H9 (cell line): Measurements from ENCODE around the gene RNU6-9. TPM values are rescaled to one million over a fixed set of nuclear protein-coding genes. Genes with fewer than 3 reads are reported as not detected.

Experiments used
- DNase-seq: peaks from one replicate; pipeline ENCODE4 v3.0.0-alpha.2; 2017
- H2AFZ ChIP-seq: one replicate; pipeline ENCODE4 v1.6.1; 2013; ENCODE audit warnings: mild to moderate bottlenecking, low read length, control low read depth, moderate library complexity
- H2AK5ac ChIP-seq: 2 replicates; pipeline ENCODE4 v1.6.1; 2013; ENCODE audit warnings: low read length, control low read depth, mixed read lengths; ENCODE audit not compliant: insufficient read length
- H2BK120ac ChIP-seq: one replicate; pipeline ENCODE4 v1.6.1; 2013; ENCODE audit warnings: low read depth, mild to moderate bottlenecking, low read length, control low read depth, inconsistent platforms; ENCODE audit not compliant: poor library complexity, severe bottlenecking
- H2BK12ac ChIP-seq: 2 replicates; pipeline ENCODE4 v1.6.1; 2013; ENCODE audit warnings: low read length, control low read depth, mixed read lengths, low read depth; ENCODE audit not compliant: insufficient read length
- H2BK15ac ChIP-seq: 2 replicates; pipeline ENCODE4 v1.6.1; 2013; ENCODE audit warnings: low read depth, low read length, control low read depth
- H2BK20ac ChIP-seq: one replicate; pipeline ENCODE4 v1.6.1; 2013; ENCODE audit warnings: low read depth, mild to moderate bottlenecking, low read length, control low read depth, inconsistent platforms; ENCODE audit not compliant: poor library complexity, severe bottlenecking
- H2BK5ac ChIP-seq: 2 replicates; pipeline ENCODE4 v1.6.1; 2013; ENCODE audit warnings: low read length, control low read depth, mixed read lengths; ENCODE audit not compliant: insufficient read length
- H3K14ac ChIP-seq: 2 replicates; pipeline ENCODE4 v1.6.1; 2013; ENCODE audit warnings: low read length, control low read depth; ENCODE audit not compliant: insufficient read depth
- H3K18ac ChIP-seq: 2 replicates; pipeline ENCODE4 v1.6.1; 2013; ENCODE audit warnings: low read depth, mild to moderate bottlenecking, mixed read lengths, low read length, control low read depth; ENCODE audit not compliant: insufficient read length
- H3K23ac ChIP-seq: 2 replicates; pipeline ENCODE4 v1.6.1; 2013; ENCODE audit warnings: low read length, control low read depth, mixed read lengths, low read depth; ENCODE audit not compliant: insufficient read length
- H3K23me2 ChIP-seq: 2 replicates; pipeline ENCODE4 v1.6.1; 2013; ENCODE audit warnings: low read depth, mild to moderate bottlenecking, mixed read lengths, low read length, control low read depth; ENCODE audit not compliant: insufficient read length, poor library complexity, severe bottlenecking
- H3K27ac ChIP-seq: 2 replicates; pipeline ENCODE4 v1.5.1; 2013; ENCODE audit warnings: low read length, control low read depth, mixed read lengths, low read depth; ENCODE audit not compliant: insufficient read length
- H3K27me3 ChIP-seq: 2 replicates; pipeline ENCODE4 v1.6.1; 2013; ENCODE audit warnings: low read length, control low read depth, inconsistent platforms; ENCODE audit not compliant: insufficient read depth
- H3K4ac ChIP-seq: 2 replicates; pipeline ENCODE4 v1.6.1; 2013; ENCODE audit warnings: low read depth, mild to moderate bottlenecking, control low read depth, inconsistent platforms, low read length, moderate library complexity
- H3K4me1 ChIP-seq: 2 replicates; pipeline ENCODE4 v1.6.1; 2013; ENCODE audit warnings: low read length, control low read depth, inconsistent platforms; ENCODE audit not compliant: insufficient read depth
- H3K4me2 ChIP-seq: 2 replicates; pipeline ENCODE4 v1.6.1; 2013; ENCODE audit warnings: low read length, control low read depth, mixed read lengths; ENCODE audit not compliant: insufficient read length, insufficient read depth
- H3K56ac ChIP-seq: 2 replicates; pipeline ENCODE4 v1.6.1; 2013; ENCODE audit warnings: low read depth, mild to moderate bottlenecking, mixed read lengths, low read length, control low read depth; ENCODE audit not compliant: insufficient read length
- H3K79me1 ChIP-seq: 2 replicates; pipeline ENCODE4 v1.6.1; 2013; ENCODE audit warnings: low read depth, mild to moderate bottlenecking, moderate library complexity, low read length, control low read depth, inconsistent platforms; ENCODE audit not compliant: insufficient read depth, poor library complexity, severe bottlenecking
- H3K79me2 ChIP-seq: 2 replicates; pipeline ENCODE4 v1.6.1; 2013; ENCODE audit warnings: low read length, control low read depth, inconsistent platforms; ENCODE audit not compliant: insufficient read depth
- H3K9ac ChIP-seq: 2 replicates; pipeline ENCODE4 v1.6.1; 2013; ENCODE audit warnings: low read length, control low read depth, mixed read lengths; ENCODE audit not compliant: insufficient read length; ENCODE audit errors: extremely low read depth
- H3K9me3 ChIP-seq: one replicate; pipeline ENCODE4 v1.6.1; 2013; ENCODE audit warnings: low read depth, low read length, inconsistent platforms; ENCODE audit not compliant: control insufficient read depth
- H3T11ph ChIP-seq: one replicate; pipeline ENCODE4 v1.6.1; 2013; ENCODE audit warnings: mild to moderate bottlenecking, low read length, control low read depth, inconsistent platforms
- H4K20me1 ChIP-seq: one replicate; pipeline ENCODE4 v1.6.1; 2013; ENCODE audit not compliant: control insufficient read depth, insufficient read length, insufficient read depth
- H4K5ac ChIP-seq: 2 replicates; pipeline ENCODE4 v1.6.1; 2013; ENCODE audit warnings: low read depth, mild to moderate bottlenecking, mixed read lengths, low read length, control low read depth; ENCODE audit not compliant: insufficient read length
- H4K8ac ChIP-seq: replicated peaks from 2 replicates; pipeline ENCODE4 v1.6.1; 2013; ENCODE audit warnings: low read length, control low read depth, mixed read lengths, low read depth; ENCODE audit not compliant: insufficient read length
- H4K91ac ChIP-seq: 2 replicates; pipeline ENCODE4 v1.6.1; 2013; ENCODE audit warnings: low read depth, mild to moderate bottlenecking, moderate library complexity, mixed read lengths, low read length, control low read depth; ENCODE audit not compliant: insufficient read length
- H3K27ac Mint-ChIP-seq, 3 experiments: 2 replicates in 2 of 3; 3 replicates in 1 of 3; pipeline ENCODE4 v1.8.0; 2020 to 2021; ENCODE audit warnings: mixed read lengths in 3 of 3, mild to moderate bottlenecking in 1 of 3, moderate library complexity in 1 of 3
- H3K27me3 Mint-ChIP-seq: 2 replicates; pipeline ENCODE4 v1.8.0; 2021; ENCODE audit warnings: low read depth, mild to moderate bottlenecking, moderate library complexity, mixed read lengths
- H3K36me3 Mint-ChIP-seq, 3 experiments: 2 replicates in 2 of 3; 3 replicates in 1 of 3; pipeline ENCODE4 v1.8.0; 2020 to 2021; ENCODE audit warnings: low read depth in 3 of 3, mixed read lengths in 3 of 3; ENCODE audit not compliant: insufficient read depth in 1 of 3
- H3K4me1 Mint-ChIP-seq, 2 experiments: 2 replicates each; pipeline ENCODE4 v1.8.0; 2020; ENCODE audit warnings: mixed read lengths in 2 of 2
- H3K4me3 Mint-ChIP-seq, 2 experiments: 2 replicates in 1 of 2; 3 replicates in 1 of 2; pipeline ENCODE4 v1.8.0; 2020 to 2021; ENCODE audit warnings: mild to moderate bottlenecking in 2 of 2, mixed read lengths in 2 of 2, moderate library complexity in 1 of 2
- H3K9me3 Mint-ChIP-seq, 2 experiments: 2 replicates in 1 of 2; 3 replicates in 1 of 2; pipeline ENCODE4 v1.8.0; 2020; ENCODE audit warnings: mild to moderate bottlenecking in 2 of 2, mixed read lengths in 2 of 2, moderate library complexity in 1 of 2
- WGBS: extraction: QIAGEN DNeasy Blood & Tissue Kit; methylation state at CpG from one replicate; pipeline ENCODE4 v1.1.7; 2013; ENCODE audit warnings: missing lambda C conversion rate, low lambda C conversion rate, mixed read lengths; ENCODE audit not compliant: insufficient read length; ENCODE audit errors: extremely low coverage; 5-methylcytosine and 5-hydroxymethylcytosine counted together
- total RNA-seq: library from RNA; stranded (reverse); gene quantifications from 2 replicates; pipeline ENCODE4 v1.2.1, GENCODE V29; 2021
- TF ChIP-seq, protein P1 (sequence below): fragments of 200-600 bp; sonication (generic); conservative IDR thresholded peaks from 3 replicates; pipeline ENCODE4 v1.8.0; 2021; ENCODE audit warnings: antibody characterized with exemption, mild to moderate bottlenecking

RNU6-9 gene
- total RNA-seq, 1 experiment from 2014 or later = not detected

DNA sequence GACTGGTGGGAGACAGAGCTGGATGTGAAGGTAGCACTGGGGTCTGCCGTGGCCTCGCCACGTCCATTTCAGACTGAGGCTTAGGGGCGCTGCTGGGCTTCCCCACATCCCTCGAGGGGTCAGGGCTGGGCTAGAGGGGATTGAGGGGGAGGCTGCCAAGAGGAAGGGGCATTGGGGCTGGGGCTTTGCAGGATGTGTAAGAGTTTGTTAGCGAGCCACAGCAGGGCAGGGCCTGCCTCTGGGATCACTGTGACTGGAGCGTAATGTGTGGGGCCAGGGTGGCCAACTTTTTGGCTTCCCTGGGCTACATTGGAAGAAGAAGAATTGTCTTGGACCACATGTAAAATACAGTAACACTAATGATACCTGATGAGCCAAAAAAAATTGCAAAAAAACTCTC is 46.6 kb downstream of the RNU6-9 start:
- Histone ChIP-seq H4K91ac (no peak overlapping the region), H3K79me1 (no peaks in the 10 kb centered on the region), H3K56ac (no peak overlapping the region), H3K4me1 (no peaks in the 10 kb centered on the region), H3K9ac (no peak overlapping the region), H3K23ac (no peak overlapping the region), H2BK15ac (no peak overlapping the region), H2BK12ac (no peak overlapping the region), H3K4ac (no peak overlapping the region), H2BK120ac (no peak overlapping the region), H3T11ph (no peak overlapping the region), H3K27ac (no peak overlapping the region), H2BK5ac (no peak overlapping the region), H3K79me2 (peaks cover 10% of the 10 kb centered on the region; the same call in 1 of the 2 replicates), H3K14ac (no peak overlapping the region), H3K23me2 (no peaks in the 10 kb centered on the region), H4K5ac (no peak overlapping the region), H3K18ac (no peak overlapping the region), H3K27me3 (no peaks in the 10 kb centered on the region), H4K20me1 (peaks cover 3% of the 10 kb centered on the region), H2AK5ac (no peak overlapping the region), H2BK20ac (no peak overlapping the region), H3K4me2 (no peak overlapping the region), H3K9me3 (no peaks in the 10 kb centered on the region), H2AFZ (no peak overlapping the region), H4K8ac (no peak overlapping the region)
- Mint-ChIP-seq H3K27me3 (no peaks in the 10 kb centered on the region; the same call in 1 of the 2 replicates), H3K4me3 (peak overlapping the region in 1 of 2 experiments; percentile 50; a peak in 2 of 5 replicates), H3K4me1 (0 out of 4 replicates have a peak, but pooled peaks cover 0 to 3% of the 10 kb centered on the region in 2 experiments), H3K9me3 (no peaks in the 10 kb centered on the region), H3K27ac (peak overlapping the region; percentile 84 to 89 (median 85); a peak in 6 of 7 replicates), H3K36me3 (peaks cover 19 to 52% (median 50%) of the 10 kb centered on the region in 3 experiments; a peak in 6 of 7 replicates)
- DNase-seq = no peak
- TF ChIP-seq, protein P1, sequence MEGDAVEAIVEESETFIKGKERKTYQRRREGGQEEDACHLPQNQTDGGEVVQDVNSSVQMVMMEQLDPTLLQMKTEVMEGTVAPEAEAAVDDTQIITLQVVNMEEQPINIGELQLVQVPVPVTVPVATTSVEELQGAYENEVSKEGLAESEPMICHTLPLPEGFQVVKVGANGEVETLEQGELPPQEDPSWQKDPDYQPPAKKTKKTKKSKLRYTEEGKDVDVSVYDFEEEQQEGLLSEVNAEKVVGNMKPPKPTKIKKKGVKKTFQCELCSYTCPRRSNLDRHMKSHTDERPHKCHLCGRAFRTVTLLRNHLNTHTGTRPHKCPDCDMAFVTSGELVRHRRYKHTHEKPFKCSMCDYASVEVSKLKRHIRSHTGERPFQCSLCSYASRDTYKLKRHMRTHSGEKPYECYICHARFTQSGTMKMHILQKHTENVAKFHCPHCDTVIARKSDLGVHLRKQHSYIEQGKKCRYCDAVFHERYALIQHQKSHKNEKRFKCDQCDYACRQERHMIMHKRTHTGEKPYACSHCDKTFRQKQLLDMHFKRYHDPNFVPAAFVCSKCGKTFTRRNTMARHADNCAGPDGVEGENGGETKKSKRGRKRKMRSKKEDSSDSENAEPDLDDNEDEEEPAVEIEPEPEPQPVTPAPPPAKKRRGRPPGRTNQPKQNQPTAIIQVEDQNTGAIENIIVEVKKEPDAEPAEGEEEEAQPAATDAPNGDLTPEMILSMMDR = no peak
- no CpG with 5 or more reads among the region's 7 CpGs for WGBS
